AG04449 (cell line): ENCODE results near the gene OR2W1.
A peak's percentile ranks its signal among the peaks of the same experiment; 100 is the strongest.

Source experiments
- CTCF ChIA-PET: fragments of 350-600 bp; formaldehyde crosslinking; extraction: SDS; loops from one replicate; lab custom pipeline; 2021; ENCODE audit warnings: antibody characterized with exemption; lab: Yijun Ruan, JAX
- POLR2A ChIA-PET: fragments of 400-600, 350-600 bp; formaldehyde crosslinking; extraction: SDS; loops from one replicate; lab custom pipeline; 2020; ENCODE audit warnings: antibody characterized with exemption, inconsistent platforms; lab: Yijun Ruan, JAX
- DNase-seq: peaks from one replicate; pipeline ENCODE4 v3.0.0-alpha.2; 2010; ENCODE audit warnings: low read depth, low spot score
- H3K4me3 ChIP-seq: 2 replicates; pipeline ENCODE4 v1.5.1; 2011; ENCODE audit warnings: low read depth, mild to moderate bottlenecking, control low read depth, low read length
- TF ChIP-seq, protein P1 (sequence below): IDR thresholded peaks from one replicate; pipeline ENCODE4 v1.5.1; 2011; ENCODE audit warnings: mild to moderate bottlenecking, moderate library complexity, low read length, control low read depth, inconsistent platforms; ENCODE audit not compliant: insufficient read depth; ENCODE audit errors: missing control alignments

Gene OR2W1

DNA sequence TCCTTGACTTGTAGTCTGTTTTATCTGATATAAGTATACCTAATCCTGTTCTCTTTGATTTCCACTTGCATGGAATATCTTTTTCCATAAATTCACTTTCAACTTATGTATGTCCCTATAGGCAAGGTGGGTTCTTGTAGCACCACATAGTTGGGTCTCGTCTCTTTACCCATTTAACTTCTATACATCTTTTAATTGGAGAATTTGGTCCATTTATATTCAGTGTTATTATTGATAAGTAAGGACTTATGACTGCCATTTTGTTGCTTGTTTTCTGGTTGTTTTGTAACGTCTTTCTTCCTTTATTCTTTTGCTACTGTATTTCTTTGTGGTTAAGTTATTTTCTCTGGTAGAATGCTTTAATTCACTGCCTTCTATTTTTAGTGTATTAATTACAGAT is 25.3 kb downstream of the OR2W1 start:
- no peak overlapping the region for H3K4me3 ChIP-seq
- ChIA-PET POLR2A (no interaction called here), CTCF (interaction anchor here (0.7 to 4.2 kb wide), 4 partner anchors 9 to 183 kb away, joined by 3 to 27 read pairs (median 4); no protein-coding TSS in a partner anchor)
- no peak for DNase-seq
- TF ChIP-seq, protein P1, sequence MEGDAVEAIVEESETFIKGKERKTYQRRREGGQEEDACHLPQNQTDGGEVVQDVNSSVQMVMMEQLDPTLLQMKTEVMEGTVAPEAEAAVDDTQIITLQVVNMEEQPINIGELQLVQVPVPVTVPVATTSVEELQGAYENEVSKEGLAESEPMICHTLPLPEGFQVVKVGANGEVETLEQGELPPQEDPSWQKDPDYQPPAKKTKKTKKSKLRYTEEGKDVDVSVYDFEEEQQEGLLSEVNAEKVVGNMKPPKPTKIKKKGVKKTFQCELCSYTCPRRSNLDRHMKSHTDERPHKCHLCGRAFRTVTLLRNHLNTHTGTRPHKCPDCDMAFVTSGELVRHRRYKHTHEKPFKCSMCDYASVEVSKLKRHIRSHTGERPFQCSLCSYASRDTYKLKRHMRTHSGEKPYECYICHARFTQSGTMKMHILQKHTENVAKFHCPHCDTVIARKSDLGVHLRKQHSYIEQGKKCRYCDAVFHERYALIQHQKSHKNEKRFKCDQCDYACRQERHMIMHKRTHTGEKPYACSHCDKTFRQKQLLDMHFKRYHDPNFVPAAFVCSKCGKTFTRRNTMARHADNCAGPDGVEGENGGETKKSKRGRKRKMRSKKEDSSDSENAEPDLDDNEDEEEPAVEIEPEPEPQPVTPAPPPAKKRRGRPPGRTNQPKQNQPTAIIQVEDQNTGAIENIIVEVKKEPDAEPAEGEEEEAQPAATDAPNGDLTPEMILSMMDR = no peak

DNA sequence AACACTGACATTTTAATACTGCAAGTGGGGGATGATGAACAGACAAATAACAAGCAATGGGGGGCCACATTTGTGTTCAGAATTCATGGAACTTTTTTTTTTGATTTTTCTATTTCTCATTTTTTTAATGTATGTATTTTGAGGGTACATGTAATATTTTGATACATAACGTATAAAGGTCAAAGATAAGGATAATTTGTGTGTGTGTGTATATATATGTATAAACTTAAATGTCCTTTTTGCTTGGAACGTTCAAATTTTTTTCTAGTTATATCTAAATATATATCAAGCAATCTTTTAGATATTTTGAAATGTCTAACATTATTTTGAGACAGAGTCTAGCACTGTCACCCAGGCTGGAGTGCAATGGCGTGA is 27.6 kb downstream of the OR2W1 start:
- POLR2A ChIA-PET = no interaction called here
- no peak for DNase-seq
- CTCF ChIA-PET = interaction anchor here (0.9 to 4.2 kb wide), 4 partner anchors 9 to 332 kb away, joined by 3 to 27 read pairs (median 6); partner anchors contain the start of gene TRIM27

GRCh38 chr6:29016559-29017427 is 28.2 kb downstream of the OR2W1 start:
- TF ChIP-seq, protein P1 = peak; percentile 78
- peak overlapping the region; percentile 68 for H3K4me3 ChIP-seq
- no peak for DNase-seq
- ChIA-PET POLR2A (interaction anchor here (1.1 kb wide), 1 partner anchor 93 kb away, joined by 3 read pairs; the partner anchor contains the start of gene TRIM27), CTCF (interaction anchor here (0.6 to 3.8 kb wide), 34 partner anchors 10 to 773 kb away, joined by 3 to 45 read pairs (median 4); partner anchors contain the start of gene TRIM27)

More for the DNA sequence above, 27.6 kb downstream of the OR2W1 start:
- no peak overlapping the region for H3K4me3 ChIP-seq
- TF ChIP-seq, protein P1 = no peak

GRCh38 chr6:29014729-29015608 is 30.0 kb downstream of the OR2W1 start:
- CTCF ChIA-PET = interaction anchor here (0.7 to 3.8 kb wide), 14 partner anchors 9 to 639 kb away, joined by 3 to 45 read pairs (median 5); partner anchors contain the start of genes TRIM27 and ZNF311
- POLR2A ChIA-PET = no interaction called here
- no peak for DNase-seq
- TF ChIP-seq, protein P1 = no peak
- H3K4me3 ChIP-seq = peak overlapping the region; percentile 44

DNA sequence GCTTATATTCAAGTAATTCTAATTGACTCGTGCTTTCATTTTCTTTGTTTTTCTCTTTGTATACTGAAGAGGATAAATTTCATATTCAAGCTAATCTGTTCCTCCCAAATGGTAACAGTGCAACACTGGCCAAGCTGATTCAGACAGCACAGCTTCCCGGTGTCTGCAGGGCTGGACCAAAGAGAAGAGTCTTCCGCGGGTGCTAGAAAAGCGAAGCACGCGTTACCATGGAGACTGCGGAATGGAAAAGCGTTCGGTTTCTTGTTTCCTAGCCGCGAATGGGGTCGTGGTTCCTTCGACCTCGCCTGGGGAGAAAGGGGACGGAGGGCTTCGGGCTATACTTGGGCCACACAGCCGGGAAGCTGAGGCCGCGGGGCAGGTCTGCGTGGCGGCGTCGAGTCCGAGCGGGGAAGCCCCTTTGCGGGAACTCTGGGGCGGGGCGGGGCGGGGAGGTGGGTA is 33.7 kb downstream of the OR2W1 start:
- ChIA-PET POLR2A (interaction anchor here (0.9 kb wide), 1 partner anchor 27 kb away, joined by 3 read pairs; no protein-coding TSS in a partner anchor), CTCF (interaction anchor here (0.7 to 1.9 kb wide), 5 partner anchors 8 to 174 kb away, joined by 3 to 5 read pairs (median 4); no protein-coding TSS in a partner anchor)
- TF ChIP-seq, protein P1 = no peak
- DNase-seq = no peak
- H3K4me3 ChIP-seq = peak overlapping the region; percentile 66
